K562 (cell line): Measurements from ENCODE around the gene OR52E6.
A peak's percentile ranks its signal among the peaks of the same experiment; 100 is the strongest.

Source experiments
- ATF4 ChIP-seq: fragments of 450-650 bp; formaldehyde crosslinking; IDR thresholded peaks from 2 replicates; pipeline ENCODE4 v1.4.0; 2022; ENCODE audit warnings: mild to moderate bottlenecking, moderate library complexity
- CTCF ChIP-seq, 3 experiments: IDR thresholded peaks in 2 of 3; conservative IDR thresholded peaks in 1 of 3; 2 replicates each; pipeline ENCODE4 v1.5.1; 2011 to 2012; ENCODE audit warnings: low read length in 3 of 3, mild to moderate bottlenecking in 3 of 3, control low read depth in 2 of 3, improper control_type of control experiment in 1 of 3, inconsistent platforms in 1 of 3, low read depth in 1 of 3, mixed read lengths in 1 of 3, moderate library complexity in 1 of 3; ENCODE audit not compliant: insufficient read depth in 2 of 3
- ELF2 ChIP-seq: fragments of 250-450 bp; sonication (Bioruptor Pico); IDR thresholded peaks from 2 replicates; pipeline ENCODE4 v1.5.0; 2021; ENCODE audit warnings: mild to moderate bottlenecking
- FOXJ3 ChIP-seq: sonication (generic); formaldehyde crosslinking; IDR thresholded peaks from 2 replicates; pipeline ENCODE4 v1.4.0; 2020; ENCODE audit warnings: mild to moderate bottlenecking, missing genetic modification reagents
- GATA2 ChIP-seq: sonication (generic); formaldehyde crosslinking; IDR thresholded peaks from 2 replicates; pipeline ENCODE4 v1.4.0; 2020; ENCODE audit warnings: mild to moderate bottlenecking, missing genetic modification reagents
- GTF2F1 ChIP-seq: IDR thresholded peaks from 2 replicates; pipeline ENCODE4 v1.6.1; 2011; ENCODE audit warnings: low read depth, low read length, improper control_type of control experiment
- MLLT1 ChIP-seq, 2 experiments: fragments of 450-650 bp; IDR thresholded peaks; 2 replicates each; pipeline ENCODE4 v1.6.1; 2016
- POU5F1 ChIP-seq: fragments of 150-350 bp; IDR thresholded peaks from 2 replicates; pipeline ENCODE4 v1.6.1; 2014; ENCODE audit warnings: borderline replicate concordance, low read length, low read depth, mild to moderate bottlenecking; ENCODE audit not compliant: partially characterized antibody
- SNAPC5 ChIP-seq: fragments of 250-450 bp; sonication (Bioruptor Pico); IDR thresholded peaks from 2 replicates; pipeline ENCODE4 v1.8.0; 2021; ENCODE audit warnings: moderate library complexity, mild to moderate bottlenecking, inconsistent platforms
- SP1 ChIP-seq: sonication (generic); formaldehyde crosslinking; IDR thresholded peaks from 2 replicates; pipeline ENCODE4 v1.8.1; 2022; ENCODE audit warnings: mild to moderate bottlenecking, missing genetic modification reagents
- ZBED1 ChIP-seq: IDR thresholded peaks from 2 replicates; pipeline ENCODE4 v1.6.1; 2014
- ZNF263 ChIP-seq: sonication (generic); formaldehyde crosslinking; IDR thresholded peaks from 2 replicates; pipeline ENCODE4 v1.8.0; 2022; ENCODE audit warnings: mild to moderate bottlenecking, missing genetic modification reagents, borderline replicate concordance
- ZNF41 ChIP-seq: fragments of 250-450 bp; sonication (Bioruptor Pico); conservative IDR thresholded peaks from 2 replicates; pipeline ENCODE4 v1.4.0; 2020; ENCODE audit warnings: mild to moderate bottlenecking

- TF ChIP-seq CTCF (IDR thresholded peaks at IDR 0.05 in 2 of 3, conservative IDR thresholded peaks at IDR 0.05 in 1 of 3; ENCODE audit: insufficient read depth in 2 of 3, low read depth in 1 of 3, low read length in 3 of 3) = peak; percentile 48 to 56 (median 53); a peak in 5 of 6 replicates
- no peak for TF ChIP-seq MLLT1 (IDR thresholded peaks at IDR 0.05)
- no peak for TF ChIP-seq FOXJ3
- TF ChIP-seq SNAPC5 (CRISPR knock-in tag) = no peak
- no peak for TF ChIP-seq GTF2F1
- no peak for TF ChIP-seq POU5F1
- TF ChIP-seq ZBED1 = no peak
- no peak for TF ChIP-seq ZNF263 (CRISPR knock-in tag)
- peak; percentile 23; the same call in 1 of the 2 replicates for TF ChIP-seq SP1 (CRISPR knock-in tag)
- TF ChIP-seq ZNF41 (CRISPR knock-in tag) = no peak
- TF ChIP-seq ELF2 (CRISPR knock-in tag) = no peak
- no peak for TF ChIP-seq ATF4
- no peak for TF ChIP-seq GATA2 (CRISPR knock-in tag)
Observed at GRCh38 chr11:5808500-5809121, 33.1 kb downstream of the OR52E6 start, which contains the start of gene OR52N2.
